IPS DF 19.7 (cell line): ENCODE measurements around the gene ZC2HC1B.
A peak's percentile ranks its signal among the peaks of the same experiment; 100 is the strongest.
"Not testable (repeated sequence)": the region's sequence is repeated elsewhere in the genome, so short reads cannot be mapped to it uniquely, and the experiment has no call there.

Experiments
- DNase-seq: peaks from one replicate; pipeline ENCODE4 v3.0.0-alpha.2; 2013; ENCODE audit warnings: low read depth, low spot score

Gene ZC2HC1B, protein sequence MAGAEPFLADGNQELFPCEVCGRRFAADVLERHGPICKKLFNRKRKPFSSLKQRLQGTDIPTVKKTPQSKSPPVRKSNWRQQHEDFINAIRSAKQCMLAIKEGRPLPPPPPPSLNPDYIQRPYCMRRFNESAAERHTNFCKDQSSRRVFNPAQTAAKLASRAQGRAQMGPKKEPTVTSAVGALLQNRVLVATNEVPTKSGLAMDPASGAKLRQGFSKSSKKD

DNA sequence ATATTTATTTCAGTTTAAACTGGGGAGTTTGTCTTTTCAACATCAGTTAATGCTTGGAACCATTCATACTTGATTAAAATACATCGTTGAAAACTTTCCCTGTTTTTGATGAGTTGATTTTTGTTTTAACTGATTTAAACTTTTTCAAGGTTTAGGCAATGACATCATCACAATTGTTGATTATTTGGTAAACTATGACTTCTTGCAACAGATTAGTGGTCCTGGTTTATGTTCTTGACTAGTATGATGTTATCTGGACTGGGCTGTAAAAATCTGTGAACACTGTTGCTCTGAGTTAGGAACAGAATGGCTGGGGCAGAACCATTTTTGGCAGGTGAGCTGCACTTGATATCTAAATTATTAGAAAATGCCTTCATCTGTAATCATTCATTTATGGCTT, at the start of gene ZC2HC1B:
Gene ZC2HC1B (plus strand): TSS at position 241 of the 400 bp plus-strand sequence. CDS start 66 bp downstream, at position 307.
- no peak for DNase-seq

DNA sequence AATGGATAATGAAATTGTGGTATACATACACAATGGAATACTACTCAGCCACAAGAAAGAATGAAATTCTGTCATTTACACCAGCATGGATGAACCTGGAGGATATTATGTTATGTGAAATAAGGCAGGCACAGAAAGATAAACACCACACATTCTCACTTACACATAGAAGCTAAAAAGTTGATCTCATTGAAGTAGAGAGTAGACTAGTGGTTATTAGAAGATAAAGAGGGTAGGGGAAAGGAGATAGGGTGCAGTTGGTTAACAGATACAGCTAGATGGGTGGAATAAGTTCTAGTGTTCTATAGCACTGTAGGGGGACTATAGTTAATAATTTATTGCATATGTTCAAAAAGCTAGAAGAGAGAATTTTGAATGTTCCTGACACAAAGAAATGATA, 46.7 kb upstream of the ZC2HC1B start:
- no peak for DNase-seq

- no peak for DNase-seq
These were observed 42.9 kb upstream of the ZC2HC1B start for GRCh38 chr6:143821359-143821758.

- DNase-seq, result no peak
These were observed 41.7 kb upstream of the ZC2HC1B start for GRCh38 chr6:143822584-143823024.

GRCh38 chr6:143823548-143823947, 40.7 kb upstream of the ZC2HC1B start:
- DNase-seq, result no peak

GRCh38 chr6:143828572-143828971, 35.7 kb upstream of the ZC2HC1B start:
- DNase-seq, result no peak

- DNase-seq, result no peak
These were observed 28.1 kb upstream of the ZC2HC1B start for GRCh38 chr6:143836150-143836549.

DNA sequence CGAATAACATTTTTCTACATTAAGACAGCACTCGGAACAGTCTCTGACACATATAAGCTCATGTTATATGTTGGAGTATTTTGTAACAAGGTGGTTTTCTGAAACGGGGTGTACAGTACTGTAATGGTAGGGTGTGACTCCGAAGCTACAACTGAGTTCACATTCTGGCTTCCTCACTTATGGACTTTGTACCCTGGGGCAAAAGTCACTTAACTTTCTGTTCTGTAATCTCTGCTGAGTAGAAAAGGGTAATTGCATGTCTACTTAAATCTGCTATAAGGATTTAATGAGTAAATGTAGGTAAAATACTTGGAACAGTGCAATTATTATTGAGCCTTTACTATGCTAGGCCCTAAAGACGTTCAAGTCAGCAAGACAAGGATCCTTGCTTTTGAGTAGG, 25.9 kb upstream of the ZC2HC1B start:
- no peak for DNase-seq

DNA sequence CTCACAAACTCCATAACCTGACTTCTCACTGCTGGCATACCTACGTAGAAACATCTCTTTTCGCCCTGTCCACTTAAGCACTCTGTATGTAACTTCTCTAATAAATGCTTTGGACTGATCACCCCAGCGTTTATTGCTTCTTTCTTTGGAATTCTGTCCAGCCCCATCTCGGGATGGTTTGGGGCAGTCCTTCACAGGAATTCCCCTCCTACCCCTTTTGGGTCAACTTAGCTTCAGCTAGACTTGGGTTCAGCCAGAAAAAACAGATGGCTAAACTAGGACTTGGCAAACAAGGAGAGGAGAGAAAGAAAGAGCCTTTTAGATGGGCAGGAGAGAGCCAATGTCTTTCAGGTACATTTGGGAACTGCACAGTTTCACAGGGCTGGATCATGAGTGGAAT, 25.1 kb upstream of the ZC2HC1B start:
- no peak for DNase-seq

GRCh38 chr6:143840595-143841265, 23.5 kb upstream of the ZC2HC1B start:
- no peak for DNase-seq

DNA sequence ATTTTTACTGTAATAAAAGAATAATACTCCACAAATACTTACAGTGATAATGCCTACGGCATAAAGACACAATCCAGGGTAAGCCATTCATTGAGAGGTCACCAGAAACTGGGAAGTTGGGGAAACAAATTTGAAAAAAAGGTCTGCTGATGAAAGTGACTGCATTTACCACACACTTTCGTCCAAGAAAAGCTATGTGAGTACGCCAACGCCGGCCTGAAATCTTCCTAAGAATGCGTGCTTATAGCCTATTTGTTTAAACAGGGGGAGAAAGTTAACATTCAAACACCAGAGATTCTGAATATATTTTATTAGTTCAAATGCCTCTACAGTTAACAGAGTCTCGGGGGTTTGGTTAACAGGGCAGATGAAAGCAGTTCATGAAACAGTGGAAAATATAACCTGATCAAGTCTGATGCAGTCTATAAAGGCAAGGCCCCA, 21.8 kb upstream of the ZC2HC1B start:
- DNase-seq, result no peak

GRCh38 chr6:143842902-143843676, 21.2 kb upstream of the ZC2HC1B start, which contains the start of gene LTV1:
Gene LTV1, plus strand, starts transcription at chr6:143843338. Its CDS starts 140 bp downstream, at chr6:143843478.
- peak; percentile 76 for DNase-seq

- DNase-seq, result no peak
These were observed 20.6 kb upstream of the ZC2HC1B start for GRCh38 chr6:143843677-143843999.

- DNase-seq, result no peak
These were observed 20.3 kb upstream of the ZC2HC1B start for GRCh38 chr6:143844006-143844405.

DNA sequence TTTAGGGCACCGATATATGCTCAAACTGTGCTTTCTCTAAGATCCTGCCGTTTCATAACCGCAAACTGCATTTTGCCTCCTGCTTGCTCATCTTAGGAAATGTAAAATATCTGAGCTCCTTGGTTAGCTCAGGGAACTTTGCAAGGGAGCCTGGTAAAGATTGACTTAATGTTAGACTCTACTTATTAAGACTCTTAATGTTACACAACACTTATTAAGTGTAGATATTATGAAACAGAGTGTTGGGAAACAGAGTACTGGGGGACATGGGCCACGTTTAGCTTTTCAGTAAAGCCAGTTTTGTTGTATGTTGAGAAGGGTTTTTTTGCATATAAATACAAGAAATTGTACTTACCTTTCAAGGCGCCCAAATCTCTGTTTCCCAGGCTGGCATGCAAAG, 19.2 kb upstream of the ZC2HC1B start:
- no peak for DNase-seq

DNA sequence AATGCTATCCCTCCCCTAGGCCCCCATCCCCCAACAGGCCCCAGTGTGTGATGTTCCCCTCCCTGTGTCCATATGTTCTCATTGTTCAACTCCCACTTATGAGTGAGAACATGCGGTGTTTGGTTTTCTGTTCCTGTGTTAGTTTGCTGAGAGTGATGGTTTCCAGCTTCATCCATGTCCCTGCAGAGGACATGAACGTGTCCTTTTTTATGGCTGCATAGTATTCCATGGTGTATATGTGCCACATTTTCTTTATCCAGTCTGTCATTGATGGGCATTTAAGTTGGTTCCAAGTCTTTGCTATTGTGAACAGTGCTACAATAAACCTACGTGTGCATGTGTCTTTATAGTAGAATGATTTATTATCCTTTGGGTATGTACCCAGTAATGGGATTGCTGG, 12.6 kb upstream of the ZC2HC1B start:
- not testable (repeated sequence) for DNase-seq

DNA sequence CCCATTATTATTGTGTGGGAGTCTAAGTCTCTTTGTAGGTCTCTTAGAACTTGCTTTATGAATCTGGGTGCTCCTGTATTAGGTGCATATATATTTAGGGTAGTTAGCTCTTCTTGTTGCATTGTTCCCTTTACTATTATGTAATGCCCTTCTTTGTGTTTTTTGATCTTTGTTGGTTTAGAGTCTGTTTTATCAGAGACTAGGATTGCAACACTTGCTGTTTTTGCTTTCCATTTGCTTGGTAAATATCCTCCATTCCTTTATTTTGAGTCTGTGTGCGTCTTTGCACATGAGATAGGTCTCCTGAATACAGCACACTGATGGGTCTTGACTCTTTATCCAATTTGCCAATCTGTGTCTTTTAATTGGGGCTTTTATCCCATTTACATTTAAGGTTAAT, 9.2 kb upstream of the ZC2HC1B start:
- not testable (repeated sequence) for DNase-seq

- not testable (repeated sequence) for DNase-seq
These were observed 7.5 kb upstream of the ZC2HC1B start for GRCh38 chr6:143856762-143857161.

DNA sequence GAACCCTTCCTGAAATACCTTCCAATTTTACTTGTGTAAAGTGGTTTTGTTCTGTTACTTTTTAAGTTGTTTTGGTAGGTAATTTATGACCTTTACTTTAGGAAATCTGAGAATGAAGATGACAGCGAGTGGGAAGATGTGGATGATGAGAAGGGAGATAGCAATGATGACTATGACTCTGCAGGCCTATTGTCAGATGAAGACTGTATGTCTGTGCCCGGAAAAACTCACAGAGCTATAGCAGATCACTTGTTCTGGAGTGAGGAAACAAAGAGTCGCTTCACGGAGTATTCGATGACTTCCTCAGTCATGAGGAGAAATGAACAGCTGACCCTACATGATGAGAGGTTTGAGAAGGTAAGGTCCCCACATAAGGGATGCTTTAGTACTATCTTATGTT, 6.6 kb upstream of the ZC2HC1B start:
- no peak for DNase-seq

DNA sequence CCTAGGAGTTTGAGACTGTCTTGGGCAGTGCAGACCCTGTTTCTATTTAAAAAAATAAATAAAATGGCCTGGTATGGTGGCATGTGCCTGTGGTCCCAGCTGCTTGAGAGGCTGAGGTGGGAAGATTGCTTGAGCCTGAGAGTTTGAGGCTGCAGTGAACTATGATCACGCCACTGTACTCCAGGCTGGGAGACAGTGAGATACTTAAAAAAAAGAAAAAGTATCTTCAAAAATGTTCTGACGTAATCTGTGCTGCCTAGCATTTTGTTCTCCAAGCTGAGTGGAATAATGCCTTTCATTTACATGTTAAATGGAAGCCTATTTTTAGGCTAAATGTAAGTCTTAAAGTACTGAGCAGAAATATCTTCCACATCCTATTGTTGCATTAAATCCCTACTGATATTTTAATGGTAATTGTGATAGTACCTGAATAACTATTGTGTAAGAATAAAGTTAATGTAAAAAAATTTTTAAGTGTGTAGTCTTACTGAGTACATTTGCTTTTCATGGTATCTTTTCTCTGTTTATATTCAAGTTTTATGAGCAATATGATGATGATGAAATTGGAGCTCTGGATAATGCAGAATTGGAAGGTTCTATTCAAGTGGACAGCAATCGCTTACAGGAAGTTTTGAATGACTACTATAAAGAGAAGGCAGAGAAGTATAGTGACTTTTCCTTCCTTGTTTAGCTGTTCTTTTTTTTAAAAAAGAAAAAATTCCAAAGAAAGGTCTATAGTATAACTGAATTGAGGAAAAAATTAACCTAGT, 4.2 kb upstream of the ZC2HC1B start:
- DNase-seq, result no peak

- no peak for DNase-seq
These were observed 503 bp upstream of the ZC2HC1B start for GRCh38 chr6:143863771-143864170.

- DNase-seq, result no peak
These were observed 3.0 kb downstream of the ZC2HC1B start for GRCh38 chr6:143867236-143867635.
